Activated T-cell treated with anti-CD3 and anti-CD28 coated beads, Interleukin-2, amount 50 U/mL, for 72 hours (primary cell): Measurements from ENCODE around the gene DKK2. TPM values are rescaled to one million over a fixed set of nuclear protein-coding genes. Genes with fewer than 3 reads are reported as not detected.
A peak's percentile ranks its signal among the peaks of the same experiment; 100 is the strongest.

ENCODE experiments used
- ATAC-seq, 2 donors: fragments of 150-1000 bp; cut with Tn5 transposase; replicated peaks in 1 of 2; 2 replicates each; pipeline ENCODE4 v1.10.0; 2021; ENCODE audit warnings: moderate library complexity in 2 of 2, mild to moderate bottlenecking in 1 of 2
- DNase-seq, 2 donors: peaks; one replicate each; pipeline ENCODE4 v3.0.0; 2021 to 2022; ENCODE audit warnings: mixed read lengths in 1 of 2
- H3K27ac Mint-ChIP-seq: one replicate; pipeline ENCODE4 v1.8.0; 2022; ENCODE audit warnings: mild to moderate bottlenecking, moderate library complexity, mixed read lengths
- H3K27me3 Mint-ChIP-seq: one replicate; pipeline ENCODE4 v1.8.0; 2022; ENCODE audit warnings: low read depth, mixed read lengths
- H3K36me3 Mint-ChIP-seq, 2 donors: one replicate each; pipeline ENCODE4 v1.8.0; 2022; ENCODE audit warnings: mixed read lengths in 2 of 2, mild to moderate bottlenecking in 1 of 2; ENCODE audit not compliant: insufficient read depth in 2 of 2
- H3K4me1 Mint-ChIP-seq: one replicate; pipeline ENCODE4 v1.8.0; 2022; ENCODE audit warnings: low read depth, mixed read lengths
- H3K4me3 Mint-ChIP-seq, 2 donors: one replicate each; pipeline ENCODE4 v1.8.0; 2022; ENCODE audit warnings: mild to moderate bottlenecking in 2 of 2, mixed read lengths in 2 of 2, moderate library complexity in 2 of 2
- H3K9me3 Mint-ChIP-seq, 2 donors: one replicate each; pipeline ENCODE4 v1.8.0; 2022; ENCODE audit warnings: mixed read lengths in 2 of 2
- total RNA-seq, 2 donors: library from RNA; stranded (reverse); gene quantifications; one replicate each; pipeline ENCODE4 v1.2.3, GENCODE V29; 2022

Gene DKK2
- not detected for total RNA-seq

- Mint-ChIP-seq H3K27ac (peak within 1 kb of the TSS; percentile 45), H3K27me3 (peaks cover 55% of the 10 kb centered on the region), H3K9me3 (no peaks in the 10 kb centered on the region), H3K4me3 (peak within 1 kb of the TSS; percentile 86 to 91), H3K4me1 (peaks cover 32% of the 10 kb centered on the region), H3K36me3 (peaks cover 0 to 2% of the 10 kb centered on the region in 2 donors)
- ATAC-seq (peak; percentile 60 to 62), DNase-seq (peak; percentile 15 to 25)
Observed at GRCh38 chr4:107035819-107036583, at the start of gene DKK2. DKK2 (minus strand) TSS chr4:107036313; CDS start chr4:107035591, 722 bp downstream.

- Mint-ChIP-seq H3K36me3 (no peaks in the 10 kb centered on the region), H3K27me3 (no peaks in the 10 kb centered on the region), H3K4me3 (no peak overlapping the region), H3K9me3 (peaks cover 4 to 5% of the 10 kb centered on the region in 2 donors), H3K27ac (no peak overlapping the region), H3K4me1 (no peaks in the 10 kb centered on the region)
- DNase-seq (no peak), ATAC-seq (no peak)
Observed at GRCh38 chr4:107077192-107077591, 41.1 kb upstream of the DKK2 start.

GRCh38 chr4:107072836-107073736 lies 37.0 kb upstream of the DKK2 start:
- Mint-ChIP-seq H3K27me3 (no peaks in the 10 kb centered on the region), H3K9me3 (peaks cover 0 to 2% of the 10 kb centered on the region in 2 donors), H3K4me3 (no peak overlapping the region), H3K4me1 (no peaks in the 10 kb centered on the region), H3K27ac (no peak overlapping the region), H3K36me3 (no peaks in the 10 kb centered on the region)
- ATAC-seq (no peak), DNase-seq (no peak)

GRCh38 chr4:107071108-107071507 lies 35.0 kb upstream of the DKK2 start:
- ATAC-seq, result no peak
- Mint-ChIP-seq H3K36me3 (no peaks in the 10 kb centered on the region), H3K27me3 (no peaks in the 10 kb centered on the region), H3K4me1 (no peaks in the 10 kb centered on the region), H3K27ac (no peak overlapping the region), H3K4me3 (no peak overlapping the region), H3K9me3 (peaks cover 0 to 2% of the 10 kb centered on the region in 2 donors)
- DNase-seq, result no peak

- peak overlapping the region in 1 of 2 donors; percentile 35 for H3K4me3 Mint-ChIP-seq
- H3K27ac Mint-ChIP-seq, result no peak overlapping the region
- H3K4me1 Mint-ChIP-seq, result no peaks in the 10 kb centered on the region
- no peaks in the 10 kb centered on the region for H3K36me3 Mint-ChIP-seq
- DNase-seq (no peak), ATAC-seq (peak in 1 of 2 donors; percentile 80)
- no peaks in the 10 kb centered on the region for H3K9me3 Mint-ChIP-seq
- H3K27me3 Mint-ChIP-seq, result no peaks in the 10 kb centered on the region
Observed at GRCh38 chr4:107069049-107069448, 32.9 kb upstream of the DKK2 start.

GRCh38 chr4:107068116-107068515 lies 32.0 kb upstream of the DKK2 start:
- no peaks in the 10 kb centered on the region for H3K27me3 Mint-ChIP-seq
- H3K36me3 Mint-ChIP-seq, result no peaks in the 10 kb centered on the region
- no peak for ATAC-seq
- H3K4me1 Mint-ChIP-seq, result no peaks in the 10 kb centered on the region
- no peak for DNase-seq
- no peak overlapping the region for H3K4me3 Mint-ChIP-seq
- H3K27ac Mint-ChIP-seq, result no peak overlapping the region
- H3K9me3 Mint-ChIP-seq, result no peaks in the 10 kb centered on the region

- Mint-ChIP-seq H3K27me3 (no peaks in the 10 kb centered on the region), H3K9me3 (no peaks in the 10 kb centered on the region), H3K4me3 (no peak overlapping the region), H3K4me1 (no peaks in the 10 kb centered on the region), H3K36me3 (no peaks in the 10 kb centered on the region), H3K27ac (no peak overlapping the region)
- ATAC-seq (no peak), DNase-seq (no peak)
Observed at GRCh38 chr4:107066621-107067020, 30.5 kb upstream of the DKK2 start.

- Mint-ChIP-seq H3K9me3 (no peaks in the 10 kb centered on the region), H3K36me3 (no peaks in the 10 kb centered on the region), H3K27me3 (no peaks in the 10 kb centered on the region), H3K27ac (no peak overlapping the region), H3K4me1 (no peaks in the 10 kb centered on the region), H3K4me3 (no peak overlapping the region)
- no peak for DNase-seq
- ATAC-seq, result no peak
Observed at GRCh38 chr4:107065201-107065600, 29.1 kb upstream of the DKK2 start.

- Mint-ChIP-seq H3K27me3 (no peaks in the 10 kb centered on the region), H3K4me3 (no peak overlapping the region), H3K9me3 (no peaks in the 10 kb centered on the region), H3K27ac (no peak overlapping the region), H3K36me3 (no peaks in the 10 kb centered on the region), H3K4me1 (no peaks in the 10 kb centered on the region)
- DNase-seq (no peak), ATAC-seq (no peak)
Observed at GRCh38 chr4:107060388-107060787, 24.3 kb upstream of the DKK2 start.

- H3K27ac Mint-ChIP-seq, result no peak overlapping the region
- H3K36me3 Mint-ChIP-seq, result no peaks in the 10 kb centered on the region
- no peak overlapping the region for H3K4me3 Mint-ChIP-seq
- no peaks in the 10 kb centered on the region for H3K27me3 Mint-ChIP-seq
- ATAC-seq, result peak in 1 of 2 donors; percentile 66
- no peak for DNase-seq
- H3K9me3 Mint-ChIP-seq, result no peaks in the 10 kb centered on the region
- H3K4me1 Mint-ChIP-seq, result no peaks in the 10 kb centered on the region
Observed at GRCh38 chr4:107058828-107059227, 22.7 kb upstream of the DKK2 start.

GRCh38 chr4:107050525-107051135 lies 14.5 kb upstream of the DKK2 start:
- DNase-seq (no peak), ATAC-seq (no peak)
- Mint-ChIP-seq H3K36me3 (no peaks in the 10 kb centered on the region), H3K4me1 (no peaks in the 10 kb centered on the region), H3K27me3 (no peaks in the 10 kb centered on the region), H3K4me3 (no peak overlapping the region), H3K9me3 (peaks cover 0 to 2% of the 10 kb centered on the region in 2 donors), H3K27ac (no peak overlapping the region)

- Mint-ChIP-seq H3K4me3 (no peak overlapping the region), H3K36me3 (no peaks in the 10 kb centered on the region), H3K9me3 (peaks cover 2 to 3% of the 10 kb centered on the region in 2 donors), H3K27ac (no peak overlapping the region), H3K27me3 (no peaks in the 10 kb centered on the region), H3K4me1 (no peaks in the 10 kb centered on the region)
- ATAC-seq (no peak), DNase-seq (no peak)
Observed at GRCh38 chr4:107046261-107046660, 10.1 kb upstream of the DKK2 start.

- Mint-ChIP-seq H3K9me3 (peaks cover 2 to 3% of the 10 kb centered on the region in 2 donors), H3K27me3 (no peaks in the 10 kb centered on the region), H3K36me3 (no peaks in the 10 kb centered on the region), H3K4me1 (no peaks in the 10 kb centered on the region), H3K4me3 (no peak overlapping the region), H3K27ac (no peak overlapping the region)
- ATAC-seq, result no peak
- no peak for DNase-seq
Observed at GRCh38 chr4:107044170-107044569, 8.1 kb upstream of the DKK2 start.
